Activated CD8-positive, alpha-beta memory T cell treated with anti-CD3 and anti-CD28 coated beads for 36 hours (primary cell): Measurements from ENCODE around the gene AQP6. TPM values are rescaled to one million over a fixed set of nuclear protein-coding genes. Genes with fewer than 3 reads are reported as not detected.

Experiments
- CTCF ChIA-PET: fragments of 350-600 bp; sonication (Branson Sonifier 250); formaldehyde crosslinking; loops from one replicate; lab custom pipeline; 2021; ENCODE audit warnings: antibody characterized with exemption; lab: Charles Lee
- POLR2A ChIA-PET: fragments of 350-600 bp; sonication (Branson Sonifier 250); formaldehyde crosslinking; loops from one replicate; lab custom pipeline; 2021; ENCODE audit warnings: antibody characterized with exemption; lab: Charles Lee
- total RNA-seq, 2 experiments: library from RNA; stranded (reverse); gene quantifications; one replicate each; pipeline ENCODE4 v1.2.3, GENCODE V29; 2021

Gene AQP6
- total RNA-seq, 2 experiments from 2014 or later, result not detected

DNA sequence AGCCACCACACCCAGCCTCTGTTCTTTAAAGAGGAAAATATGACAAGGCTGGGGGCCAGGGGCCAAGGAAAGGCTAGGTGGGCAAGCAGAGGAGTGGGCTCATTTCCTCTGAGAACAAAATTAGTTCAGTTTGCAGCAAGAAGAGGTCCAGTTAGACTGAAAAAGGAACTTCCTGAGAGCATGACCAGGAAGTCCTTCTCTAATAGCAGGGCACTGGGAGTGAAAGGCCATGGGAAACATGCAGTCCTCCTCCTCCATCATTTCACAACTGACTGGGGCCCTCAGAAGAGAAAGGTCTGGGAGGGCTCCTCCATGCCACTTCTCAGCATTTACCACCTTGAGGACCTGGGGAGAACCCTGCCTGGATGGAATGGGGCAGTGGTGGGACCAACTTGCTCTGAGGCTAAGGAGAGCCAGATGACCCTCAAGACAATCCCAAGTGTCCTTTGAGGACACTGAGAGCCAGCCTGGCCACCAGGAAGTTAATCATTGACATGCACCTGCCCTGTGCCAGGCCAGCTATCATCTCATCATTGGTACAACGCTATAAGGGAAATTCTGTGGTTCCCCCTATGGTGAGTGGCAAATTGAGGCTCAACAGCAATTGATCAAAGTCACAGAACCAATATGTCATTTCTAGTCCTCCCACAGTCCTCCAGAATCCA, 20.2 kb upstream of the AQP6 start:
- POLR2A ChIA-PET, result no interaction called here
- CTCF ChIA-PET, result interaction anchor here (0.6 to 4.2 kb wide), 2 partner anchors 14 to 51 kb away, joined by 5 to 22 read pairs; no protein-coding TSS in a partner anchor

DNA sequence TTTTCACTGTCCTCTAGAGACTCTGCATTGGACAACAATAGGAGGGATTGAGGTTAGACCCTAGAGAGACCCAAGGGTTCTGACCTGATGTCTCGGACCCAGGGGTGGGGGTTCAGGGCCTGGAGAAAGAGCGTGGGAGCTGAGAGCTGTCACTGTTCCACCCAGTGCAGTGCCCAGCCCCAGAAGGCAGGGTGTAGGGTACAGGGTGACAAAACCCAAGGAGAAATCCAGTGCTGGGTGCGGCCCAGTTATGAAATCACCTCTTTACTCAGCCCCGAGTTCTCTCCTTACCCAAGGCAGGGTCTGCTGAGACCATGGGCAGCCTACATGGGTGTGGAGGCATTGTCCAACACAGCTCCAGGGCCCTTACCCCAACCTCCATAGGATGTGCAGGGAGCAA, 19.6 kb upstream of the AQP6 start:
- CTCF ChIA-PET, result interaction anchor here (4.2 kb wide), 1 partner anchor 14 kb away, joined by 22 read pairs; no protein-coding TSS in a partner anchor
- POLR2A ChIA-PET, result no interaction called here

DNA sequence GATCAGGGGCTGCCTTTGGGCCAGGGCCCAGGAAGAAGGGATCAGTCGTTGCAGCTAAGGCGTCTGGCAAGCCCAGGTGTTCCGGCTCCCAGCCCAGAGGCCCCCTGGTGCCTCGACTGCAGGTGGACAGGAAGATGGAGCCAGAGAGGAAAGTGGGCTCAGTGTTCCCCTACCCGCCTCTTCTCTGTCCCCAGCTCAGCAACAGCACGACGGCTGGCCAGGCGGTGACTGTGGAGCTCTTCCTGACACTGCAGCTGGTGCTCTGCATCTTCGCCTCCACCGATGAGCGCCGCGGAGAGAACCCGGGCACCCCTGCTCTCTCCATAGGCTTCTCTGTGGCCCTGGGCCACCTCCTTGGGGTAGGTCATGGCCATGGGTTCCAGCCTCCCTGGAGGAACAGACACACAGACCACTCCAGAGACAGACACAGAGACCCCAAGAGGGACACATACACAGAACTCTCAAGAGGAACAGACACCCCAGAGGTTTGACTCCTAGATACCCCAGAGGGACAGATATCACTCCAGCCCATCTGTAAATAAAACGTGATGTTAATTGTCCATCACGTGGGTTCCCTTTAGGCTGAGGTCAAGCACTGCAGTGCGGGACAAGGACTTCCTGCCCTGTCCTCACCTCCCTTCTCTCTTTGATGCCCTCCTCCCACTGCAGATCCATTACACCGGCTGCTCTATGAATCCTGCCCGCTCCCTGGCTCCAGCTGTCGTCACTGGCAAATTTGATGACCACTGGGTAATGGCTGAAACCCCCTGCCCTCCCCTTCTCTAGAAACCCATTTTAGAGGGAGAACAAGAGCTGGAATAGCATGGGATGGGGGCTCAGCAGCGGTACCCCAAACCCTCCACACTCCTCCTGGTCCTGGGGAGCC, 18.5 kb upstream of the AQP6 start:
- ChIA-PET CTCF (interaction anchor here (1.1 to 4.2 kb wide), 2 partner anchors 13 to 23 kb away, joined by 3 to 22 read pairs; no protein-coding TSS in a partner anchor), POLR2A (no interaction called here)

DNA sequence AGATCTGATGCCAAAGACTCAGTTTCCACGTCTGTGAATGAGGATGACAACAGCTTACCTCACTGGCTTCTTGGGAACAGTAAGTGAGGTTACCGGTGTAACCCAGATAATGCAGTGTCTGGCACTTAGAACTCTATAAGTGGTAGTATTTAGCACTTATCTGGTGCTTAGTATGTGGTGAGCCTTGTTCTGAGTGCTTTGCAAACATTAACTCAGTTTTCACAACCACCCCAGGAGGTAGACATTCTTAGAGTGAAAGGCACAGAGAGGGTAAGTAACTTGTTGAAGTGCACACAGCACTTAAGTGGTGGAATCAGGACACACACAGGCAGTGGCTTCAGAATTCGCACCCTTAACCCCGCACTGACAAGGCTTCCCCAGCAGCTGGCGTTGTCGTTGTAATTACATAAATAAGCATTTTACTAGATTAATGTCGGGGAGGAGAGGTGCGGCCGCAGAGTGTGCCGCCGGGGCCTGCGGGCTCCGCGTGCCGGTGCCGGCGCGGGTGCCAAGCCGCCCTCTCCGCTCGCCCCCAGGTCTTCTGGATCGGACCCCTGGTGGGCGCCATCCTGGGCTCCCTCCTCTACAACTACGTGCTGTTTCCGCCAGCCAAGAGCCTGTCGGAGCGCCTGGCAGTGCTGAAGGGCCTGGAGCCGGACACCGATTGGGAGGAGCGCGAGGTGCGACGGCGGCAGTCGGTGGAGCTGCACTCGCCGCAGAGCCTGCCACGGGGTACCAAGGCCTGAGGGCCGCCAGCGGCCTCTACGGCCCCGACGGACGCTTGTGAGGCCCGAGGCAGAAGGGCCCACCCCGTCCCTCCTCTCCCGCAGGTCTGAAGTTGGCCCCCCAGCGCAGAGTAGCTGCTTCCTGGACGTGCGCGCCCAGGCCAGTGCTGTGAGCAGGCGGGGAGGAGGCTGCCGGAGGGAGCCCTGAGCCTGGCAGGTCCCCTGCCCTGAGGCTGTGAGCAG, 17.6 kb upstream of the AQP6 start:
- ChIA-PET CTCF (interaction anchor here (1.0 to 4.2 kb wide), 3 partner anchors 9 to 12 kb away, joined by 4 to 22 read pairs (median 10); no protein-coding TSS in a partner anchor), POLR2A (no interaction called here)

DNA sequence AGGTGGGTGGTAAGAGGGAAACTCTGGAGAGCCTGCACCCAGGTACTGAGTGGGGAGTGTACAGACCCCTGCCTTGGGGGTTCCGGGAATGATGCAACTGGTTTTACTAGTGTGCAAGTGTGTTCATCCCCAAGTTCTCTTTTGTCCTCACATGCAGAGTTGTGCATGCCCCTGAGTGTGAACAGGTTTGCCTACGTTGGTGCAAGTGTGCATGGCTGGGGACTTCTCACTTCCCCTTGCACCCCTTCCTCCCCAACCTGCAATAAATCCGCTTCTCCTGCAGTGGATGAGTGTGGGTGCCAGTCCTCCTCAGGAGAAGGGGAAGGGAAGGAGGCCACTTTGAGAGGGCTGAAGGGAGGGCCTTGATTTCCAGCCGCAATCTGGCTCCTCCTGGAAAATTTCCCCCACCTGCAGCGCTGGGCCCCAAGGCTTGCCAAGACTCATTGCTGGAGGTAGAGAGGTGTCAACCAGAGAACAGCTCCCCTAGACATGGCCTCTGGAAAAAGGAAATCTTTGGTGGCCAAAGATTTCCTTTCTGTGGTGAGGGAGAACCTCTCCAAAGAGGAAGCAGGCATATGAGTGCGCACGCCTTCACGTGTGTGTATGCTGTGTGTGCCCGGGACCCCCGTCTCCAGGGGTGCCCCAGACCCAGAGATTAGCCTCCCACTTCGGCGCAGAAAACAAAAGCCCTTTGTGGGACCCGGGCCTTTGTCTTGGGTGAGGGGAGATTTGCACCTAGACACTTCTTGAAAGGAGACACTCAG, 16.7 kb upstream of the AQP6 start:
- ChIA-PET POLR2A (no interaction called here), CTCF (interaction anchor here (1.0 to 4.2 kb wide), 3 partner anchors 9 to 11 kb away, joined by 4 to 22 read pairs (median 10); no protein-coding TSS in a partner anchor)

DNA sequence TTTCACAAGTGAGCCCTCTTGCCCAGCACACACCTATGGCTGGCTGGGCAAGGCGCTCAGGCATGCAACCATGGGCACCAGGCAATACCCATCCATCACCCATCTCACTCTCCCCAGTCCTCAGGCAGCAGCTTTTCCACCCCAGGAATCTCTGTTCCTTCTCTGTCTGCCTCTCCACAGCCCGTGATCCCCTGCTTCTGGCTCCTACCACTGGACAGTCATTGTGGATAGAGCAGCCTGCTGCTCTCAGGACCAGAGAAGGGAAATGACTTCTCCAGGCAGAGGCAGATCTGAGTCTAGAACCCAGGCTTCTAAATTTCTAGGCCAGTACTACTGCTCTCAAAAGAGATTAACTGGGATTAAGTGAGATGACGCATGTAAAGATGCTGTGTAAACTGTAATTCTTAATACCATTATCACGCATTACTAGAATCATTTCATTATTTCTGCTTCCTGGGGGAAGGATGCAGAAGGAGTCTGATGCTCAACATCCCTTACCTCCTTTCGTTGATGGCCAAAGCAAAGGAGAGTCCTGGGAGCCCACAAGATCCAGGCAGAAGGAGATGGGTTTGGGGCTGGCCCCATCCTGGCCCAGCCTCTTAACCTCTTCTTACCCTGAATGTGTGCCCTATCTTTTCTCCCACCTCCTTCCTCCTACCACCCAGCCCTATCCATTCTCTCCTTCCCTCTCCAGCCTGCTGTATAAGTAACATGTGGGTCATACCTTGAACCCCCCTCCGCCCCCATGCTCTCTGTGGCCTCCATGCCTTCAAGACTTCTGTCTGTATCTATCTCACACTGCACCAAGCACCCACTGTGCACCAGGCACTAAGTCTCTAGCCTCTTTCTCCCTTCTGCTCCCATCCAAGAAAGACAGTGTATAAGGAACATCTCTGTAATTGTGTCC, 15.8 kb upstream of the AQP6 start:
- CTCF ChIA-PET, result interaction anchor here (2.7 to 4.2 kb wide), 2 partner anchors 10 kb away, joined by 8 to 22 read pairs; no protein-coding TSS in a partner anchor
- POLR2A ChIA-PET, result no interaction called here

DNA sequence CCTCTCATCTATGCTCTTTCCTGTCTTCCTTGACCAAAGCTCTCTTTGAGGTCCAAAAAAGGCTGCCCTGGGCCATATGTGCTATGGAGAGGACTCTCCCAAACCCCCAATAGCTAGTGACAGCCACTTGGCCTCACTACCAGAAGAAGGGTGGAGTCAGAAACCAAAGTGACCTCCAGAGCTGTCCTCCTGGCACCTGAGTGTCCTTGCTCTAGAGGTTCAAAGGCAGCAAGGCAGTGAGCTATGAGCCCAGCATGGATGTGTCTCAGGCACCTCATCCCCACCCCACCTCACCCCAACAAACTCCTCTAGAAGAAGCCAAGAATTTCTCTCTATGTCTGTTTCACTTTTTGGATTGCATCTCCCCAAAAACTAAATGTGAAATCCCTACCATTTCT, 15.2 kb upstream of the AQP6 start:
- CTCF ChIA-PET, result interaction anchor here (2.7 kb wide), 1 partner anchor 9 kb away, joined by 8 read pairs; no protein-coding TSS in a partner anchor
- POLR2A ChIA-PET, result no interaction called here

DNA sequence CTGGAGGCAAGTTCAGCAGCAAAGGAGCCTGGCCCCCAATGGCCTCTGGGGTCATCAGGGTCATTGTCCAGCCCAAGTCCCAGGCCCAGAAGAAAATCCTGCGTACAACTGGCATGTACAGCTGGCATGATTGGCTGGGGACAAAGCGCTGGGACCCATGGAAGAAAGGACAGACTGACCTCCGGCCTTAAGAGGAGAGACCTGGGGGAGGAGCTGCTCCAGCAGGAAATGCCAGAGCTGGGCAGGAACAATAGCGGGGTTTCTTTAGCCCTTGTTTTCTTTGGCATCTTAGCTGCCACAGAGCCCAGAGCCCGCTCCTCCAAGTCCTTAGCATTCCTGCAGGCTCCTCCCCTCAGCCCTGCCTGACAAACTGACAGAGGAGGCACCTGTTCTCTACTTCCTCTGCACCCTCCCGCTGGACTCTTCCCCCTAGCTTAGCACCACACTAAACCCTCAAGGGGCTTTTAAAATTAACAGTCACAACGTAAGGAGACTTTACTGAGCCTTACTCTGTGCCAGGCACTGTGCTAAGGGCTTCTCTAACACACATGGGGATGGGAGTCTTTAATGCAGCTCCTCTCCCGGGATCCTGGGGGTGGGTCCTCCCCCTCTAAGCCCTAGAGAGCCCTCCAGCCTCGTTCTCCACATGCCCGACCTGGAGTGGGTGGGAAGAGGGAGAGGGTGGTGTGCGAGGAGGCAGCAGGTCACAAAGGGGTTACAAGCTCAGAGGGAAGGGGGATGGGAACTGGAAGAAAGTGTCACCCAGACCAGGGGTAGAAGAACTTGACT, 12.9 kb upstream of the AQP6 start:
- CTCF ChIA-PET, result interaction anchor here (1.2 to 2.7 kb wide), 4 partner anchors 7 to 96 kb away, joined by 3 to 11 read pairs (median 6); no protein-coding TSS in a partner anchor
- POLR2A ChIA-PET, result no interaction called here

DNA sequence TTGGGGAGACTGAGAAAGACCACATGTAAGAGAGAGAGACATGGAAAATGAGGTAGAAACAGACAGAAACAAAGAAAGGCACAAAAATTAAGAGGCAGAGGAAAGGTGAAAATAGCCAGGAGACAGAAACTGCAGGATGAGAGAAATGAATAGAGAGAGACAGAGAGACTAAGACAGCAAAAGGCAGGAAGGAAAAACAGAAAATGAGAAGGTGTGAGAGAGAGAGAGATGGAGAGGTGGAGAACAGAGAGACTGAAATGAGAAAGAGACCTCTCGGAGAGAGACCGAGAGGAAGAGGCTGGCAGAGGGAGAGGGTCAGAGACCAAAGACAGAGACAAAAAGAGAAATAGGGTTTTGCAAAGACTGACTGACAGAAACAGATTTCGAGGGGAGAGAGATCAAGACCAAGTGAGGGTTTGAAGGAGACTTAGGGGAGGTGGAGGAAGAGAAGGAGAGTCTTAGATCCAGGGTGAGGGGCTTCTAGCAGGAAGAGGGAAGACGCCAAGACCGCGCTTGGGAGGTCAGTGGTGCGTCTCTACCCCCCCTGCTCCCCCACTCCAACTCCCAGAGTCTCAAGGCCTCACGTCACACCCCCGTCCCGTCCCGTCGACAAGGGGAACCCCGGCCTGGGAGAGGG, 12.2 kb upstream of the AQP6 start:
- CTCF ChIA-PET, result interaction anchor here (1.2 to 2.2 kb wide), 3 partner anchors 15 to 95 kb away, joined by 3 to 11 read pairs (median 3); no protein-coding TSS in a partner anchor
- POLR2A ChIA-PET, result no interaction called here

DNA sequence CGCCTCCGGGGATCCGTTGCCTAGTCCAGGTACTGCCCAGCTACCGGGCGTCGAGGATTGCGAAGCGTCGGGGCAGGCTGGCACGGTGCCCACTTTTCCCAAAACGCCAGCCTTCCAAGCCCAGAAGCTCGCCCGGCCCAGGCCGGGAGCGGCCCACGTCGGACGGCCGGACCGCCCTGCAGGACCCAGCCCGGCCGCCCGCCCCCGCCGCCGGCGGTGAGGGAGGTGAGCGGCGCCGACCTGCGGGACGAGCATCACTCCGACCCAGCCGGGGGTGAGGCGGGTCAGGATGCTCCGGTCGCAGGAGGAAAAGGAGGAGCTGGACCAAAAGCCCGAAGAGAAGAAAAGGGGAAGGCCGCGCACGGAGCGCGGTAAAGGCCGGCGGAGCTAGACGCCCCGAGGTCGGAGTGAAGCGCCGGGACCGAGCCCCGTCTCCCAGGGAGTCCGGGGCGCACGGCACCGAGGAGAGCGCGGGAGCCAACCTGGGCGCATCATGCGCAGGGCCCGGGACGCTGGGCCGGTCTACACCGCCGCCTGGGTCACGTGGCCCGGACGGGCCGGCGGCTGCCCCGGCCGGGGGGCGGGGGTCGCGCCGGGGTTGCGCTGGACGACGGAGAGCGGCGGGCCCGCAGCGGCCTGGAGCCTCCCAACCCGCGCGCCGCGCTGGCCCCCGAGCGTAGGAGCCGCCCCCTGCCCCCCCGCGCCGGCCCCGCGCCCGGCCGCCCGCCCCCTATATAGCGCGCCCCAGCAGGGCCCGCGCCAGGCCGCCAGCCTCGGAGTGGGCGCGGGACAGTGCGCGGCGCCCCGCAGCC, 11.4 kb upstream of the AQP6 start, which contains the start of gene AQP5:
Gene AQP5, plus strand, starts transcription at position 762 of the 812 bp plus-strand sequence. CDS start 146 bp downstream, outside the sequence.
- POLR2A ChIA-PET, result no interaction called here
- CTCF ChIA-PET, result interaction anchor here (1.3 kb wide), 1 partner anchor 16 kb away, joined by 3 read pairs; no protein-coding TSS in a partner anchor

DNA sequence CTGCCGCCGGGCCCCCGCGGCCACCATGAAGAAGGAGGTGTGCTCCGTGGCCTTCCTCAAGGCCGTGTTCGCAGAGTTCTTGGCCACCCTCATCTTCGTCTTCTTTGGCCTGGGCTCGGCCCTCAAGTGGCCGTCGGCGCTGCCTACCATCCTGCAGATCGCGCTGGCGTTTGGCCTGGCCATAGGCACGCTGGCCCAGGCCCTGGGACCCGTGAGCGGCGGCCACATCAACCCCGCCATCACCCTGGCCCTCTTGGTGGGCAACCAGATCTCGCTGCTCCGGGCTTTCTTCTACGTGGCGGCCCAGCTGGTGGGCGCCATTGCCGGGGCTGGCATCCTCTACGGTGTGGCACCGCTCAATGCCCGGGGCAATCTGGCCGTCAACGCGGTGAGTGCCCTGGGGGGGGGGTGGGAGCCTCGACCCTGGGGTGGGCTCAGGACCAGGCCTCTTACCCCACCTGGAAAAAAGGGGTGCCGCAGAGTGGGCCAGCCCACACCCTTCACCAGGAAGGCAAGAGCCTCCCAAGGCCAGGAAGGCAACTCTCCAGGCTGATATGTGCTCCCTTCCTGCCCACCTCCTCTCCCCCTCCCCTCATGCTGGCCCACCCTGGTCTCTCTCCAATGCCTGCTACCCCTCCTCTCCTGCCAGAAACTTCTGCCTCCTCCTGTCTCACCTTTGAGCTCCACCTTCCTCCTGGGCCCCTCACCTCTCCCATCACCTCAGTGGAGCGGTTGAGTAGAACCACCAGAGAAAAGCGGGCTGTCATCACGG, 10.6 kb upstream of the AQP6 start:
- CTCF ChIA-PET, result interaction anchor here (1.3 kb wide), 1 partner anchor 17 kb away, joined by 3 read pairs; no protein-coding TSS in a partner anchor
- POLR2A ChIA-PET, result no interaction called here

DNA sequence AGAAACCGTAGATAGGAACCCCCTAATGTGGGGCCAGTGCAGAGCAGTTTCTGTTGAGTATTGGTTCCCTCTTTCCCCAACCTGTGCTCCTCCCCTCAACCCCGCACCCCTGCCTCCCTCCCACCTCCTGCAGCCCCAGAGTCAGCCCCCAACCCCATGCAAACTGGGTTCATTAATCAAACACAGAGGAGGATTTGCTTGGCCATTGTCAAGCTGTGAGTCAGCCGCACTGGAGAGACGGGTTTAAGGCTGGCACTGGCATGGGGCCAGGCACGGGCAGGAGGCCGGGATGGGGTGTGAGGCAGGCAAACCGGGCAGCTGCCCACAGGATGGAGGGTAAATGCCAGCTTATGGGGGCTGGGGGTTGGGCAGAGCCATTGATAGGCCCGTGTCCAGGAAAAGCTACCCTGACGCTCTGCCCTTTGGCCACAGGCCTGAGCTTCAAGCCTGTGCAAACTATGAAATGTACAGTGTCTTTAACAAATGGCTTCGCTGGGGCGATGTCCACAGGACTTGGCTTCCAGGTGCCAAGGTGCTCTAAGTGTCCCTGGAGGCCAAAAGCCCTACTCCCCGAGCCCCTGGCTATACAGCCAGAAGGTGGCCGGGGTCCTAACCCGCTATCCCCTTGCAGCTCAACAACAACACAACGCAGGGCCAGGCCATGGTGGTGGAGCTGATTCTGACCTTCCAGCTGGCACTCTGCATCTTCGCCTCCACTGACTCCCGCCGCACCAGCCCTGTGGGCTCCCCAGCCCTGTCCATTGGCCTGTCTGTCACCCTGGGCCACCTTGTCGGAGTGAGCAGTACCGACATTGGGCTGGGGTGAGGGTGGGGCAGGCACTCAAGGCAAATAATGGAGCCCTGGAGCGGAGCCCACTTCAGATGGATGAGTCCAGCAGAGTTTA, 9.6 kb upstream of the AQP6 start:
- POLR2A ChIA-PET, result no interaction called here
- CTCF ChIA-PET, result interaction anchor here (0.8 to 0.9 kb wide), 2 partner anchors 13 kb away, joined by 3 read pairs; no protein-coding TSS in a partner anchor
